WTC11 (cell line): ENCODE results near the gene IRF2BP1.

ENCODE experiments used
- CTCF ChIP-seq: fragments of 200-600 bp; IDR thresholded peaks from 2 replicates; pipeline ENCODE4 v1.8.0; 2022; ENCODE audit warnings: antibody characterized with exemption
- E2F5 ChIP-seq: sonication (generic); formaldehyde crosslinking; IDR thresholded peaks from 2 replicates; pipeline ENCODE4 v1.8.1; 2022; ENCODE audit warnings: mild to moderate bottlenecking, moderate library complexity, missing genetic modification reagents
- MAX ChIP-seq: sonication (generic); formaldehyde crosslinking; IDR thresholded peaks from 2 replicates; pipeline ENCODE4 v1.8.0; 2022; ENCODE audit warnings: mild to moderate bottlenecking, missing genetic modification reagents
- TCF7 ChIP-seq: sonication (generic); formaldehyde crosslinking; IDR thresholded peaks from 2 replicates; pipeline ENCODE4 v1.8.0; 2022; ENCODE audit warnings: mild to moderate bottlenecking, low read depth, missing genetic modification reagents, moderate library complexity

DNA sequence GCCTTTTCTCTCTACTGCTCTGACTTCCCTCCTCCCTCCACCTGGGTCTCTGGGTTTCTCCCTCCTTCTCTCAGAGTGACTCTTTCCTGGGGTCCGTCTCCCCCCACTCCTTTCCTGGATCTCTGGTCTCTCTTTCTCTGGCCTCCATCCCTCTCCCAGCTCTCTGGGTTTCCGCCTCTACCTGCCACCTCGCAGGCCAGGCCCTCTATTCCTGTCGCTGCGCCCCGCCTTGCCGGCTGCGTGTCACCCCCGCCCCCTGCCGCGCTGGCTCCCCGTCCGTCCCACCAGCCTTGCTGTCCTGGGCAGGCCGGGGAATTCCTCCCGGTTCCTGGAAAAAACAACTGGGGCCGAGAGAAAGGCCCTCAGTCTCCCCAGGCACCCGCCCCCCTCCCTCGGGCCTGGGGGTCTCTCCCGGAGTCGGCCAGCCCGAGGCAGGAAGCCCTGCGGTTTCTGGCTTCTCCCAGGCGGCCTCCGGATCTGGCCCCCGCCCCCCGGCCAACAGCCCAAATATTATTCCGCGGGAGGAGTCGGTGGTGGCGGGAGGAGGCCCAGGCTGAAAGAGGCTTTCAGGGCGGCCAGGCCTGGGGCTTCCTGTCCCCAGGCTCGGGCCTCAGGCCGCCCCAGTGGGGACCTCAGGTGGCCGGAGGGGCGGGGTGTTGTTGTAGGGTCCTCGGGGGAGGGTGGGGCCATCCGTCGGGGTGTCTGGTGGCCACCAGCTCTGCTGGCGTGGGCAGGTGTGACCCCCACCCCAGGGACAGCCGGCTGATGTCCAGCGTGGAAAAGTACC lies 9.3 kb downstream of the IRF2BP1 start:
- TF ChIP-seq CTCF: no peak
- no peak for TF ChIP-seq MAX (CRISPR knock-in tag)
- TF ChIP-seq E2F5 (CRISPR knock-in tag): no peak
- no peak for TF ChIP-seq TCF7 (CRISPR knock-in tag)
